Lower lobe of right lung (tissue), 2 donors: ENCODE results near the gene TACC2. TPM values are rescaled to one million over a fixed set of nuclear protein-coding genes. Genes with fewer than 3 reads are reported as not detected.

Source experiments
- ATAC-seq, 2 donors: fragments of 200-7000 bp; cut with Tn5 transposase; one replicate each; pipeline ENCODE4 v1.9.1; 2020 to 2022; ENCODE audit warnings: mild to moderate bottlenecking in 2 of 2, moderate library complexity in 2 of 2
- DNase-seq: peaks from one replicate; pipeline ENCODE4 v3.0.0-alpha.2; 2020
- H3K27ac ChIP-seq: fragments of 200-600 bp; one replicate; pipeline ENCODE4 v1.8.0; 2022
- H3K27me3 ChIP-seq: fragments of 200-600 bp; one replicate; pipeline ENCODE4 v1.8.0; 2022; ENCODE audit warnings: low read depth
- H3K36me3 ChIP-seq: fragments of 200-600 bp; one replicate; pipeline ENCODE4 v1.8.0; 2022; ENCODE audit warnings: mild to moderate bottlenecking
- H3K4me1 ChIP-seq: fragments of 200-600 bp; one replicate; pipeline ENCODE4 v1.8.0; 2022
- H3K4me3 ChIP-seq: fragments of 200-600 bp; one replicate; pipeline ENCODE4 v1.8.0; 2022; ENCODE audit warnings: mild to moderate bottlenecking
- H3K9me3 ChIP-seq: fragments of 200-600 bp; one replicate; pipeline ENCODE4 v1.8.0; 2022
- intact Hi-C: fragments of 100-400 bp; cut with DNase I; formaldehyde crosslinking; loops from one replicate; pipeline ENCODE4 v1.11.0; 2022
- total RNA-seq: library from RNA; stranded (reverse); fragmentation: NEBNext Ultra II Directional; extraction: Animal tissue kit (Norgen Biotek cat#: 25700); gene quantifications from one replicate; pipeline ENCODE4 v1.2.1, GENCODE V29; 2021
- TF ChIP-seq, protein P1 (sequence below): fragments of 200-600 bp; IDR thresholded peaks from one replicate; pipeline ENCODE4 v1.8.0; 2022; ENCODE audit warnings: antibody characterized with exemption, mild to moderate bottlenecking
- donor health status: DM: no; HTN: yes; CAD: no; lungs with severe emphysema.

Gene TACC2
- total RNA-seq, 1 donor from 2014 or later = 141 TPM

DNA sequence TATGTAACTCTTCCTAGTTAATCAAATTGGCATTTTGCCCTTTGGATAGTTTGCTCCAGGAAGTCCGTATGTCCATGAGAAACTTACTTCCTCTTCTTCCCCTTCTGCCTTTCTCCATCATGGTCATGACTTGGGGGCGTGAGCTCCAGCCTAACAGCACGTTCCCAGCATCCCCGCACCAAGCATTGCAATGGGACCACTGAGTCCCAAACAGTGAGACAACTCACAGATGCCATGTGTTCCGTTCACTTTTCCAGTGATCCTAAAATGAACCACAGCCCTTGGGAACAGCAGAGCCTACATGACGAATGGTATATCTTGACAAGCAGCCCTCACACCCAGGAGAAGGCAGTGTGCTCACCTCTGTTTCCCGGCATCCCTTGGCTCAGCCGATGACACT, 292.8 kb downstream of the TACC2 start:
- DNase-seq = no peak

DNA sequence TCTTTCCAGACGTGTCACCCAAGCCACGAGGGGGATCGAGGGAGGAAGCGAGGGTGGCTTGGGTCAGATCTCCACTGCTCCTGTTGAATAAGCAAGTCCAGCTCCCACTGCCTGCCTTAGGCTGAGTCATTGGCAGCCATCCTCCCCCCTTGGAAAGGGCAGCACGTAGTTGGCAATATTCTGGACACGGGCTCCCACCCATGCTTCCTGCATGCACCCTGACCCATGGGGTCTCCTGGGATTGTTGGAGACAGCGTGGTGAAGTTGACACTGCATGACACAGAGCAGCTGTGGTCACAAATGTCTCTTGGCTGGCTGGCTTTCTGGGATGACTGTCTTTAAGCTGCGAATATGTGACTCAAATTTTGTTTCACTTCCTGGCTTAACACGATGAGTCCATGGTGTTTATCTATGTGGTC, 293.3 kb downstream of the TACC2 start:
- H3K36me3 ChIP-seq = no peaks in the 10 kb centered on the region
- DNase-seq = no peak
- H3K27ac ChIP-seq = no peak overlapping the region
- H3K4me1 ChIP-seq = no peaks in the 10 kb centered on the region
- intact Hi-C loops = no loop called here
- H3K4me3 ChIP-seq = no peak overlapping the region
- no peaks in the 10 kb centered on the region for H3K9me3 ChIP-seq
- ATAC-seq = no peak
- no peaks in the 10 kb centered on the region for H3K27me3 ChIP-seq
- TF ChIP-seq, protein P1, sequence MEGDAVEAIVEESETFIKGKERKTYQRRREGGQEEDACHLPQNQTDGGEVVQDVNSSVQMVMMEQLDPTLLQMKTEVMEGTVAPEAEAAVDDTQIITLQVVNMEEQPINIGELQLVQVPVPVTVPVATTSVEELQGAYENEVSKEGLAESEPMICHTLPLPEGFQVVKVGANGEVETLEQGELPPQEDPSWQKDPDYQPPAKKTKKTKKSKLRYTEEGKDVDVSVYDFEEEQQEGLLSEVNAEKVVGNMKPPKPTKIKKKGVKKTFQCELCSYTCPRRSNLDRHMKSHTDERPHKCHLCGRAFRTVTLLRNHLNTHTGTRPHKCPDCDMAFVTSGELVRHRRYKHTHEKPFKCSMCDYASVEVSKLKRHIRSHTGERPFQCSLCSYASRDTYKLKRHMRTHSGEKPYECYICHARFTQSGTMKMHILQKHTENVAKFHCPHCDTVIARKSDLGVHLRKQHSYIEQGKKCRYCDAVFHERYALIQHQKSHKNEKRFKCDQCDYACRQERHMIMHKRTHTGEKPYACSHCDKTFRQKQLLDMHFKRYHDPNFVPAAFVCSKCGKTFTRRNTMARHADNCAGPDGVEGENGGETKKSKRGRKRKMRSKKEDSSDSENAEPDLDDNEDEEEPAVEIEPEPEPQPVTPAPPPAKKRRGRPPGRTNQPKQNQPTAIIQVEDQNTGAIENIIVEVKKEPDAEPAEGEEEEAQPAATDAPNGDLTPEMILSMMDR = no peak

More for the DNA sequence above, 292.8 kb downstream of the TACC2 start:
- Histone ChIP-seq H3K4me3 (no peak overlapping the region), H3K27ac (no peak overlapping the region), H3K4me1 (no peaks in the 10 kb centered on the region), H3K36me3 (no peaks in the 10 kb centered on the region), H3K27me3 (no peaks in the 10 kb centered on the region), H3K9me3 (no peaks in the 10 kb centered on the region)
- no peak for ATAC-seq
- intact Hi-C loops = no loop called here
- TF ChIP-seq, protein P1 = no peak

DNA sequence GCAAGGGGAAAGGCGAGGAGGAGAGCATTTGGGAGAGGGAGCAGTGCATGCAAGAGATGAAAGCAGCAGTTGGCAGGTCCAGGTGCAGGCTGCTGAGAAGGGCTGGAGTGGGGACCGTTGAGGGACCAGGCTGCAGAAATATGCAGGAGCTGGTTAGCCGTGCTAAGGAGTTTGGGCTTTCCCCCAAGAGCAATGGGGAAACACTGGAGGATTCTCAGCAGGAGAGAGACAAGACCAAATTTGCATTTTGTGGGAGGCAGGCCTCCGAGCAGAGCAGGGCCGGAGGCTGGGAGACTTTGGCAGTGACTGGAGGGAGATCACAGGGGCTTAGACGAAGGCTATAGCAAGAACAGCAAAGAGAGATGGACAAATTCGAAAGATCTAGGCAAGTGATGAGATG, 293.9 kb downstream of the TACC2 start:
- ATAC-seq (no peak), DNase-seq (no peak)
- Histone ChIP-seq H3K4me3 (no peak overlapping the region), H3K27me3 (no peaks in the 10 kb centered on the region), H3K9me3 (no peaks in the 10 kb centered on the region), H3K36me3 (no peaks in the 10 kb centered on the region), H3K27ac (no peak overlapping the region), H3K4me1 (no peaks in the 10 kb centered on the region)
- TF ChIP-seq, protein P1 = no peak
- intact Hi-C loops = no loop called here

DNA sequence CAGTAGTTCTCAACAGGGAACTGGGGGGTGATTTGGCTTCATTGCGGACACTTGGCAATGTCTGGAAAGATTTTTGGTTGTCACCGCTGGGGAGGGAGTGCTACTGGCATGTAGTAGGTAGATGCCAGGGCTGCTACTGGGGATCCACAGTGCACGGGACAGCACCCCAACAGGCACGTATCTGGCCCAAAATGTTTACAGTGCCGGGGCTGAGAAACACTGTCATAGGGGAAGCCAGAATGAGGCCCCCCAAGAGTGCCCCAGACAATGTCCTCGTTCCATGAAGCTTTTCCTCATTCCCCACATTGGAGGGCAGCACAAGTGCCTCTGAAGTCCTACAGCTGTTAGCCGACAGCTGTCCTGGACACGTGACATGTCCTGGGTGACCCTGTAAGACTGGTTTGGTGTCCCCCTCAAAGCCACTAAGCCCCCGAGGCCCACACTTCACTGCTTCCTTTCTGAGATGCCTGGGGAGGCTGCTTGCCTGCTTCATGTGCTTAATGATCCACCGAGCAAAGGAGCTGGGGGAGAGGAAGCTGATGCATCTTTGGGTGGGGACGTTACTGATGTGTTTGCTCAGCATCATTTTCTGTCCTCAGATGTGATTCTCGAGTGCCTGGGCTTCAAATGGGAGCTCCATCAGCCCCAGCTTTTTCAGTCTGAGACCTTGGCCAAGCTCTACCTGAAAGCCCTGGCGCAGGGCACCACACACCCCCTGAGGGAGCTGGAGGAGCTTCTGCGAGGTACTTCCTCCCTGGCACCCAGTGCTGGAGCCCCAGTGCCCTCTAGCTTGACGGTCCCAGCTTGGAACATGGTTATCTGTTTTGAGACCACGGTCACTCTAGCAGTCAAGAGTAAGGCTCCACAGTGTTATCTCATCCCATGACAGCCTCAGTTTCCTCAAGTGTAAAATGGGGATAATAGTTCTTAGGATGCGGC, 296.8 kb downstream of the TACC2 start:
- Histone ChIP-seq H3K4me3 (no peak overlapping the region), H3K36me3 (no peaks in the 10 kb centered on the region), H3K27me3 (no peaks in the 10 kb centered on the region), H3K9me3 (no peaks in the 10 kb centered on the region), H3K4me1 (no peaks in the 10 kb centered on the region), H3K27ac (no peak overlapping the region)
- DNase-seq (no peak), ATAC-seq (no peak)
- intact Hi-C loops = no loop called here
- TF ChIP-seq, protein P1 = no peak

DNA sequence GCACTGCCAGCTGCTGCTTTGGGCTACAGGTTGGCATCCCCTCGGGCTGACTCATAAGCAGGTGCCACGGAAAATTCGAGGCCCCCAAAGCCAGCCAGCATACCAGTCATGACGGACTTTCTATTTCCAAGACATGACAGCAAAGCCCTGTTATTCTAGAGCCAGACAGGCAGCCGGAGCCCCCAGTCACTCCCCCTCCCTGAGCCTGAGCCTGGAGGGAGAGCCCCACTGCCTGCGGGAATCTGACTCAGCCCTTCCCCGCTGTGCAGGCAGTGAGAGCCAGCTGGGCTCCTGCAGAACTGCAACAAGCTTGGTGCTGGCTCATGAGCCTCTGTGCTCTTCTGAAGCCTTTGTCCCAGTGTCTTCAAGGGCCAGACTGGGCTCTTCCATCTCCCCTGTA, 297.9 kb downstream of the TACC2 start:
- TF ChIP-seq, protein P1 = no peak
- Histone ChIP-seq H3K4me1 (no peaks in the 10 kb centered on the region), H3K27ac (no peak overlapping the region), H3K9me3 (no peaks in the 10 kb centered on the region), H3K27me3 (no peaks in the 10 kb centered on the region), H3K4me3 (no peak overlapping the region), H3K36me3 (no peaks in the 10 kb centered on the region)
- DNase-seq (no peak), ATAC-seq (peak; percentile 36 to 44)
- intact Hi-C loops = no loop called here
